NCI-H2081 treated with DMSO at 0.1 percent for 48 hours (cell line): ENCODE data around the gene SMR3A.

ENCODE experiments used
- DNase-seq: peaks from one replicate; lab custom pipeline; 2025; lab: John Stamatoyannopoulos, UW

SMR3A gene

DNA sequence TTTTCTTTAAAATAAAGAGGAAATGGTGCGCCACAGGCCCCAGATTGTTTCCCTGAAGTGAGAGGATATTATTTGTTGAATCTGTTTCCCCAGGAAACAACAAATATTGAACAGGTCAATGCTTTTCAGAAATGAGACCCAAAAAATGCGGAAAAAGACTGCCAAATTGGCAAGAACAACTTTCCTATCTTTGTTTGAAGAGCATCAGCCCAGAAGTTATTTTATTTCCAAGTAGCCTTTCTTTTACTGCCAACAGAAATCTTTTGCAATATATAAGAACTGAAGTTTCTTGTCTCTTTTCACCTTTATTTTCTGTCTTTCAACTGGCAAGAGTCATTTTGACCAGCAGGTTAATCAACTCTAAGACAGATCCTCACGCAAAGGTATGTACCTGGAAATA lies at the start of gene SMR3A:
Gene SMR3A, plus strand, starts transcription at position 301 of the 400 bp plus-strand sequence. CDS start 1,356 bp downstream, outside the sequence.
- DNase-seq, result no peak

DNA sequence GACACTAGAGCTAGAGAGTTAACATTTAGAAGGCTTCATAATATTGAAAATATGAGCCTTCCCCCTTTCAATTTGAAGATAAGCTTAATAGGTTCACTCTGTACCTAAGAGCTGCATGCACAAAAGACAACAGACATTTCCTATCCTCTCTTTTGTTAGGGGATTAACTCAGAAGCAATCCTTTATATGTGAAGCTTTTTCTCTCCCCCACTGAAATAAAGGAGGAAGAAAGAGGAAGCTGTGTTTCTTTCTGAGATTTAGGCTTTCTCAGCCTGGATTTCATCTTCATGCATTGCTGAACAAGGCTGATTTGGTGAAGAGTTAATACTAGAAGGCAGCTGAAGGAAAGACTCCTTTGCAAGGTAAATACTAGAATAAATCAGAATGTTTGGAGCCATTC lies 46.8 kb upstream of the SMR3A start:
- DNase-seq, result no peak

DNA sequence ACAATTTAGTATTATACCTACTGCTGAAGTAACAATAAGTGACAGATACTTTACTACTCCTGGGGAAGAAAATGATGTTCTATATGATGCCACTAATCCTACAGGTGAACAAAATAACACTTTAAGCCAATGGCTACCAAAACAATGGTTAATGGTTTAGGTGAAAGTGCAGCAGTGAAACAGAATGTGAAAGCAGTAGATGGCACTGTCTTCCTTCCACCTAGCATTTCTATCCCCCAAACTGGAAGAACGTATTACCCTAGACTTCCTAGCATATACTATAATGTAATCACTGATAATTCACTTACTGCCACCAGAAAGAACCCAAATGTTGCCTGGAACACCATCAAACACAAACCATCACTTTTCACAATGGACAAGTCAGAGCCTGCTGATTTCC lies 44.6 kb upstream of the SMR3A start:
- no peak for DNase-seq

DNA sequence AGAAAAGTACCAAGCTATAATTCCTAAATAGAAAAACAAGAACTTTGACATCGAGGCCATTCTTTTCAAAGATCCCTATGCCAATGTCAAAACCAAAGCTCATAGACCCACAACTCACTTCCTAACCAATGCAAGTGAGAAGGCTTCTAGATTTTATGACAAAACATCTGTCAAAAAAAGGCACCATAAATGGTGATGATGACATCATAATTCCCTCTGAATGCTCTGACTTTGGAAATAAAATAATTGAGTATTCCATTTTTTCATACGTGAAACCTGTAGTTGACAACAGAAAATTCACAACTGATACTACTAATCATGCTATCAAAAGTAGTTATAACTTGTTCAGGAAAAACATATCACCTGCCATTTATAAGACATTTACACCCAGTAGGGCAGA lies 34.5 kb upstream of the SMR3A start:
- no peak for DNase-seq

DNA sequence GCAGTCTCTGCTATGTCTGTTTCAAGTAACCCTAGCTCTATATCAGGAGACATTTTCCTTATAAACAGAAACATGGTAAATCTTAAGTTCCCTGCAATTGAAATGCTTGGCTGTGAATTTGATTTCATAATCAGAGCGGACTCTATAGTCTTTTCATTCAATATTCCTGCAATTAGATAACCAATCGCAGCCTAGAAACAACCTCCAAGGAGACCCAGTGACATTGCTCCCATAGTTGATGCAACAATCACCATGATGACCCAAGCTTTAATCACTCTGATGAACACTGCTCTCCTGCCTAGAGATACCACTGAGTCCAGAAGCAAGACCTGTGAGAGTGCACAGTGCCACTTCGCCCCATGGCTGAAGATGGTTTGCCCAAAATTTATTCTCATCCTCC lies 25.9 kb upstream of the SMR3A start, which contains the start of gene CABS1:
Gene CABS1, plus strand, starts transcription at position 301 of the 400 bp plus-strand sequence. Its CDS starts 59 bp downstream, at position 360.
- DNase-seq, result no peak

DNA sequence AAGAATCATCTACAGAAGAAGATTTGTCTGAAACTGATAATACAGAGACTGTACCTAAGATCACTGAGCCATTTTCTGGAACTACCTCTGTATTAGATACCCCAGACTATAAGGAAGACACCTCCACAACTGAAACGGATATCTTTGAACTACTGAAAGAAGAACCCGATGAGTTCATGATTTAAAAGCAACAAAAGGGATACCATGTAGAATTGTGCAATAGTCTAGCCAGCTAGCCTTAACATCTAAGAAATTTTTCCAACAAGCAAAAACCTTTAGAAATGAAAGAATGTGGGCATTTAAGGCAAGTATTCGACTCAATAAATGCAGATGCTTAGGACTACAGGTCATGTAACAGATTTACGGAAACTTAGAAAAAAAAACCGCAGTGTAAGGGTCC lies 24.5 kb upstream of the SMR3A start:
- no peak for DNase-seq

DNA sequence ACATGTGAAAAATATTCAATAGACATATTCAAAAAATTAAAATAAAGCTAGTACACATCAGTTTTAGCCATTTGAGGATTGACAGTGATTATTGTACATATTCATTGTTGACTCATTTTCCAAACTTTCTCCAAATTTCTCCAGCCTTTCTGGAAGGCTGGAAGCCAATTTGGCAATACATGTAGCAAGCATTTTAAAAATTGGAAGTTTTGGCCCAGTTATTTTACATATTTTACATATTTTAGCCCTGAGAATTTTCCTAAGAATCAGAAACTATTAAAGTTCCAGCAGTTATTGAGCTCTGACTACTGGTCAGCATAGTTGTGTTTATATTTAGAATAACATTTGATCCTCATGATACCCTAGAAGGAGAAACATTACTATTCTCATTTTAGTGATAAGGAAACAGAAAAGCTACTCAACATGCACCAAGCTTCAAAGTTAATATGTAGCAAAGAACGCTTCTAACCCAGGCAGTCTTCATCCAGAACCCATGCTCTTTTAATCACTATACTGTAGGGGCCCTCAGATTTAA lies 22.6 kb upstream of the SMR3A start:
- no peak for DNase-seq

DNA sequence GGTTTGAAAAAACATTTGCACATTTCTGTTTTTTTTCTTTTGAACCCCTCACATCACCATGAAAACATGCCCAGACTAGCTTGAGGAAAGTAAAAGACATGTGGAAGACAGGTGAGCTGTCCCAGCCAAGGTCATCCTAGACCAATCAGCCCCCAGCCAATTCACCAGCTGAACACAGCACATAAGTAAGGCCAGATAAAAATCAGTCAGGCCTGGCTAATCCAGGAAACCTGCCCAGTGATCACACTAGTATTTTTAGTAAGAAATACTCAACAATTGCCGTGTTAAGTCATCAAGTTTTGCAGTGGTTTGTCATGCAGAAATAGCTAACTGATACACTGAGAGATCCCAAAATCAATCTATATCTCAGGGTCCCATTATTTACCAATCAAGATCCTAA lies 4.4 kb upstream of the SMR3A start:
- no peak for DNase-seq

DNA sequence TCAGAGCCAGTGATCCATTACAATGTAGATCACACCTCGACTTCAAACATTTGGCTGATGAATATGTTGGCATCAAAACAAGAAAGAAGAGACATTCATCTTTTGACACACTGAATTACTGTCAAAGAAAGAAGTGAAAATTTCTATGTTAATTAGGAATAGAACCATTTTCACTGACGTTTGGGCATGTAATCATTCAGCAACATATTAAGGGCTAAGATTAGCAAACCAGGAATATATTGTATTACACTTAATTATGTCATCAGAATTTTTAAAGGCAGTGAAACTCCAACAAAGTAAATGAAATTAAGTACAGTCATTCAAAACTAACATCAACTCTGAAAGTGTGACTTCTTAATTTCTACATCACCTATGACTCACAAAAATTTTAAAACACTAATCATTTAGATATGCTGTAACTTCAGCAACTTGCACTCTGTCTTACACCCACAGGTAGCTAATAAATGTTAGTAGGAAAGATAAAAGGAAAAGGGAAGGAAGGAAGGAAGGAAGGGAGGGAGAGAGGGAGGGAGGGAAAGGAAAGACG lies 1.4 kb upstream of the SMR3A start:
- no peak for DNase-seq

DNA sequence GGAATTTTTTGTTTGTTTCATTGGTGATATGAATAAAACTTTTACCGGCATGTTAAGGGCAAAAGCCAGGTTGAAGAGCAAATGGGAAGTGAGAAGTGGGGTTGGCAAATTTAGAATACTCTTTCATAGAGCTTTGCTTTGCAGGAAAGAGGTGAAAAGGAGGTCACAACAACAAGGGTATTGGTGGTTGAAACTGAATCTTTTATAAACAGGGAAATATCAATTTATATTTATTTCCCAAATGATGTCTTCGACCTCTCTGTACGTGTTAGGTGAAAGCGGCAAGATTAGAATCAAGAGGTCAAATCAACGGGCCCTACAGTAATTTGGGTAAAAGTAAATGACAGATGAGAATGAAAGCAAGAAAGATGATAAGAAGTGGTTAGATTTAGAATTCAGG lies 3.4 kb downstream of the SMR3A start:
- DNase-seq, result no peak

DNA sequence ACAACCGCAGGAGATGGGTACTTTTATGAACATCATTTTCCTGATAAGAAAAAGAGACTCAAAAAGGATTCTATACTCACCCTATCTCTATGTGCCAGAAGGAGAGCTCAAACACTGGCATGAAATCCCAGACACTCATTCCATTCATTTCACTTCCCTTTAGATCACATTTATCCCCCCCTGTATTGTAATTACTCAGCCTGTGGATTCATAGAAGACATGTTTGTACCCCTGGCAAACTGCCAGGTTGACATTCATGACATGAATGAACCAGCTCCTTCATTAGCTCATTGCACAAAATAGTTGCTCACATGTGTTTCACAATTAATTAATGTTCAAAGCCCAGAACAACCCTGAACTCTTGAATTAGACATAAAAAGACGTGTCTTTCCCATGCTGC lies 4.9 kb downstream of the SMR3A start:
- DNase-seq, result peak; percentile 0

DNA sequence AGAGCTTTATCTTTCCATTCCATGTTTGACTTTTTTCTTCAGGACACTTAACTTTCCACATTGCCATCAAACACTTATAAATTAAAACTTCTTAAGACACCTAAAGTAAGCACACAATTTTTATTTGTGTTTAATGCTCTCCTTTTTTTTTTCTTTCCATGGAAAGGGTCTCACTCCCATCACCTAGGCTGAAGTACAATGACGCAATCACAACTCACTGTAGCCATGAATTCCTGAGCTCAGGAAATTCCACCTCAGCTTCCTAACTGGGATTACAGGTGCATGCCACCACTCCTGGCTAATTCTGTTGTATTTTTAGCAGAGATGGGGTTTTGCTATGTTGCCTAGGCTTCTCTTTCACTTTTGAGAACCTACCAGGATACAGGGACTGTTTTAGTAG lies 7.3 kb downstream of the SMR3A start:
- no peak for DNase-seq

DNA sequence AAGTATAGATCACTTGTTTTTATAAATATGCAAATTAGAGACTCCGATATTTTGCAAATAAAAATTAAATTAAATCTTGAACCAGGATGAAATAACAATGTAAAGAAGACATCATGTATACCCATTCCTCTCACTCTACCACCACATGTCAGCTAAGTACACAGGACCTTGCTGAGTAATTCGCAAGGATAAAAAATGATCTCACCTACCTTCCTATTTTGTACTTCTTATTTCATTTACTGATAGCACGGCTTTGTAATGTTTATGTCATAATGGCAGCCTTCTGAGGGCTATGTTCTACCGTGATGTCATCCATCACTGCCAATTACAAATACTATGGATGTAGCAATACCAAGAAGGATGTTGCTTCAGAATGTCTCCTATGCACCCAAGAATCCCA lies 11.4 kb downstream of the SMR3A start:
- no peak for DNase-seq

DNA sequence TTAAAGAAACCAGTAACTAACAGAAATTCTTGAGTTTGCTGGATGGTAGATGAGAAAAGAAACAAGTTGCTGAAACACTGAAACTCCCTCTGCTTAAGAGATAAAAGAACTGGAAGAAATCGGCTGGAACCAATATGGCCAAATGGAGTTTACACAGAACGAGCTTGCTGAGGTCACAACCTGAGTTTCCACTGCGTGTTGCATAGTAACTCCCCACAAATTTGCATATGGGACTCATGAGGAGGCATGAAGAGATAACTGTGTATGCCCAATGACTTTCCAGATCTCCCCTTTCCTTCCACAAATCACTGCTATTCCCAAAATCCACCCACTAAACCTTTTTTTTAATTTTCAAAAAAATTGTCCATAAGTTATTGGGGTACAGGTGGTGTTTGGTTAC lies 12.2 kb downstream of the SMR3A start:
- no peak for DNase-seq

DNA sequence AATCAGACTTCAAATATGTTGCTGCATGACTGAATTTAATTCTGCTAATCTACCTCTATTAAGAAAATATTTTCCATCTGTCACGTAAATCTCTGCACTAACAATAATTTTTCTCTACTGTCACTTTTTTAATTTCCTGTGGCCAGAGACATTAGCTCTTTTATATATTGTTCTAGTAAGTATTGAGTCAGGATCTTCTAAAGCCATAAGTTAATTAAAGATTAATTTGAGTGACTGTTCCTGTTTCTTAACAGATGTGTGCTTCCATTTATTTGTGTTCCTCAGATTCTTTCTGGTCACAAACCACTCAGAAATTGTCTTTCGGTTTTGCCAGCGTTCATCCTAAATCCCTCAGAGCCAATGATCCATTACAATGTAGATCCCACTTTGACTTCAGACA lies 20.0 kb downstream of the SMR3A start:
- no peak for DNase-seq

DNA sequence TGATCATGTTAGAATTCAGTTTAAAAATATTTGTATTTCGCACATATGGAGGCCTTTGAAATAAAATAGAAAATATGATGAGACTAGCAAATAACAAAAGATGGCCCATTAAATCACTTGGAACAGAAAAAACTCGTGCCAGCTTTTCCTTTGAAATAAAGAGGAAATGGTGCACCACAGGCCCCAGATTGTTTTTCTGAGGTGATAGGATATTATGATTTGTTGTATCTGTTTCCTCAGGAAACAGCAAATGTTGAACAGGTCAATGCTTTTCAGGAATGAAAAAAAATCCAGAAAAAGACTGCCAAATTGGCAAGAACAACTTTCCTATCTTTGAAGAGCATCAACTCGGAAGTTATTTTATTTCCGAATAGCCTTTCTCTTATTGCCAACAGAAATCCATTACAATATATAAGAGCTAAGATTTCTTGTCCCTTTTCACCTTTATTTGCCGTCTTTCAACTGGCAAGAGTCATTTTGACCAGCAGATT lies 22.2 kb downstream of the SMR3A start, which contains the start of gene SMR3B:
Gene SMR3B, plus strand, starts transcription at position 441 of the 491 bp plus-strand sequence. CDS start 1,380 bp downstream, outside the sequence.
- no peak for DNase-seq

DNA sequence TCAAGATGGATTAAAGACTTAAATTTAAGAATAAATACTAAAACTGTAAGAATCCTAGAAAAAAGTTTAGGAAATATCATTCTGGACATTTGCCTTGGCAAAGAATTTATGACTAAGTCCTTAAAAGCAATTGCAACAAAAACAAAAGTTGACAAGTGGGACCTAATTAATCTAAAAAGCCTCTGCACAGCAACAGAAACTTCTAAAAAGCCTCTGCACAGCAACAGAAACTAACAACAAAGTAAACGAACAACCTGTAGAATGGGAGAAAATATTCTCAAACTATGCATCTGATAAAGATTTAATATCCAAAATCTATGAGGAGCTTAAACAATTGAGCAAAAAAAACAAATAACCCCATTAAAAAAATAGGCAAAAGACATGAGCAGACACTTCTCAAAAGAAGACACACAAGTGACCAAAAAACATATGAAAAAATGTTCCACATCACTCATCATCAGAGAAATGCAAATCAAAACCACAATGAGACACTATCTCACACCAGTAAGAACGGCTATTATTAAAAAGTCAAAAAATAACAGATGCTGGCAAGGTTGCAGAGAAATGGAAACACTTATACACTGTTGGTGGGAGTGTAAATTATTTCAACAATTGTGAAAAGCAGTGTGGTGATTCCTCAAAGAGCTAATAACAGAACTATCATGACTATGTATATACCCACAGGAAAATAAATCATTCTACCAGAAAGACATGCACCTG lies 31.7 kb downstream of the SMR3A start:
- DNase-seq, result no peak

DNA sequence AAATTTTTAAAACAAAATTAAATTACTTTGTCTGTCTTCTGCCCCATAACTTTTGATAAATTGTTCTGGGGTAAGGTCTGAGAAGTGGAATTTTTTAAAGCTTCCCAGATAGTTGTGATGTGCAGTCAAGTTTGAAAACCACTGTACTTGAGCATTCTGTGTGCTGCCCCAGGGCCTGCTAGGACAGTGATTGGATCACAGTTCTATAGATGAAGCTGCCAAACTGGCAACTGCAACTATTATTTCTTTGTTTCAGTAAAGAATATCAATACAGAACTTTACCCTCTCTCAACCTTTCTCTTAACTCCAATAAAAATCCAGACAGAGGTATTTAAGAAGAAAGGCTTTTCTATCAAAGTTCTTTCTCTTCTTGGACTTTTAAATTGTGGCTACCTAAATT lies 37.0 kb downstream of the SMR3A start, which contains the start of gene OPRPN:
Gene OPRPN, plus strand, starts transcription at position 361 of the 400 bp plus-strand sequence. CDS start 1,346 bp downstream, outside the sequence.
- no peak for DNase-seq

DNA sequence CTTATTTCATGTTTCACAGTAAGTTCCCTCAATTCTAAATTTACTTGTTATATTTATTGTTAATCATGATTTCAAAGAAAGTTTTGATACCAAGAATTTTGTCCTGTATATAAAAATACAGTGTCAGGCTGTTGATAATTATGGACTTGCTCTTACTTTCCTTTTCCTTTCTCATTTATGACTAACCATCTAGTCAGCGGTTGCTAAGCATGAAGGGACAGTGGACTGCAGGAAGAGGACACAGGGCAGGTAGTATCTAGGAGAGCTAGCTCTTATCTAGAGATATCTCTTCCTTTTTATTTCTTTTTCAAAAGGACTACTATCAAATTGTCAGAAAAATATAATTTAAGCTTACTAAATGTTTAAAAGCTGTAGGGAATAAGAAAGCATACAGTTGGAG lies 38.8 kb downstream of the SMR3A start:
- no peak for DNase-seq

DNA sequence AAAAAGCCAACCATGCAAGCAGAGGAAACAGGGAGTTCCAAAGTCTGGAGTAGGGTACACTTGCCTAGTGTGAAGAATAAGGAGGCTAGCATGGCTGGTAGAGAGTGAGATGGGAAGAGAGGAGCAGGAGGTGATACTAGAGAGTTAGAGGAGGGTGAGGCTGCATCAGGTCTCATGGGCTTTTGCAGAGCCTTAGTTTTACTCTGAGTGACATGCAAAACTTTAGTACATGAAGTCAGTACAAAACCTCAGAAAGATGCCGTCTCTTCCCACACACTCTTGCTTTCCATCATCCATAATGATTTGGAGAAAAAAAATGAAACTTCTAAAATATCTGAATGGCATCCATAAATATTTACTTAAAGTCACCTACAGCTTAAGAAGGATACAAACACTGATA lies 42.2 kb downstream of the SMR3A start:
- no peak for DNase-seq

DNA sequence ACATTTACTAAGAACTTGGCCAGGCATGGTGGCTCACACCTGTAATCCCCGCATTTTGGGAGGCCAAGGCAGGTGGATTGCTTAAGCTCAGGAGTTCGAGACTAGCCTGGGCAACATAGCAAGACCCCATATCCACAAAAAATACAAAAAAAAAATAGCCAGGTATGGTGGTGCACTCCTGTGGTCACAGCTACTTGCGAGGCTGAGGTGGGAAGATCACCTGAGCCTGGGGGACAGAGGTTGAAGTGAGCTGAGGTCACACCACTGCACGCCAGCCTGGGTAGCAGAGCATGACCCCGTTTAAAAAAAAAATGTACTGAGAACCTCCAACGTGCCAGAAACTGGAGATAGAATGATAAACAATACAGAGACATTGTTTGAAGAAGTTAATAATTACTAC lies 45.2 kb downstream of the SMR3A start:
- DNase-seq, result no peak
